Measurements from ENCODE around the gene PRICKLE4. TPM values are rescaled to one million over a fixed set of nuclear protein-coding genes. Genes with fewer than 3 reads are reported as not detected.
A peak's percentile ranks its signal among the peaks of the same experiment; 100 is the strongest.

Gene PRICKLE4
- total and polyA plus RNA-seq, 2 experiments from 2014 or later = 9.3 to 22.5 TPM

GRCh38 chr6:41823178-41823577, 42.6 kb downstream of the PRICKLE4 start:
- no peaks in the 10 kb centered on the region for H3K9me3 ChIP-seq (ENCODE audit: low read depth)
- peaks cover 9% of the 10 kb centered on the region for H3K4me1 ChIP-seq (ENCODE audit: low read depth)
- no peak for TF ChIP-seq CTCF (IDR thresholded peaks at IDR 0.05; ENCODE audit: low read depth, low read length)
- H3K27me3 ChIP-seq = no peaks in the 10 kb centered on the region
- no peaks in the 10 kb centered on the region for H3K36me3 ChIP-seq
- no peak for DNase-seq (ENCODE audit: low read depth in 1 of 2, low spot score in 1 of 2)
- no peak overlapping the region for H3K4me3 ChIP-seq
- H3K27ac ChIP-seq = no peak overlapping the region

- Histone ChIP-seq H3K36me3 (no peaks in the 10 kb centered on the region), H3K27me3 (no peaks in the 10 kb centered on the region), H3K4me3 (no peak overlapping the region), H3K4me1 (ENCODE audit: low read depth) (peaks cover 9% of the 10 kb centered on the region), H3K9me3 (ENCODE audit: low read depth) (no peaks in the 10 kb centered on the region), H3K27ac (no peak overlapping the region)
- TF ChIP-seq CTCF (IDR thresholded peaks at IDR 0.05; ENCODE audit: low read depth, low read length) = no peak
- DNase-seq (ENCODE audit: low read depth in 1 of 2, low spot score in 1 of 2) = peak in 1 of 2 donors; percentile 43
Observed at GRCh38 chr6:41824571-41825569, 44.3 kb downstream of the PRICKLE4 start.

- no peak overlapping the region for H3K27ac ChIP-seq
- peaks cover 9% of the 10 kb centered on the region for H3K4me1 ChIP-seq (ENCODE audit: low read depth)
- H3K9me3 ChIP-seq (ENCODE audit: low read depth) = no peaks in the 10 kb centered on the region
- H3K36me3 ChIP-seq = no peaks in the 10 kb centered on the region
- H3K27me3 ChIP-seq = no peaks in the 10 kb centered on the region
- TF ChIP-seq CTCF (IDR thresholded peaks at IDR 0.05; ENCODE audit: low read depth, low read length) = no peak
- H3K4me3 ChIP-seq = no peak overlapping the region
- DNase-seq (ENCODE audit: low read depth in 1 of 2, low spot score in 1 of 2) = no peak
Observed at GRCh38 chr6:41826343-41827022, 45.9 kb downstream of the PRICKLE4 start.

GRCh38 chr6:41832263-41832662, 51.7 kb downstream of the PRICKLE4 start:
- Histone ChIP-seq H3K27ac (no peak overlapping the region), H3K9me3 (ENCODE audit: low read depth) (no peaks in the 10 kb centered on the region), H3K4me1 (ENCODE audit: low read depth) (peaks cover 10% of the 10 kb centered on the region), H3K4me3 (no peak overlapping the region), H3K36me3 (no peaks in the 10 kb centered on the region), H3K27me3 (no peaks in the 10 kb centered on the region)
- TF ChIP-seq CTCF (IDR thresholded peaks at IDR 0.05; ENCODE audit: low read depth, low read length) = no peak
- no peak for DNase-seq (ENCODE audit: low read depth in 1 of 2, low spot score in 1 of 2)

GRCh38 chr6:41836022-41836659, 55.6 kb downstream of the PRICKLE4 start:
- no peaks in the 10 kb centered on the region for H3K27me3 ChIP-seq
- H3K27ac ChIP-seq = peak overlapping the region; percentile 3
- DNase-seq (ENCODE audit: low read depth in 1 of 2, low spot score in 1 of 2) = peak; percentile 5 to 19
- peaks cover 10% of the 10 kb centered on the region for H3K4me1 ChIP-seq (ENCODE audit: low read depth)
- no peak for TF ChIP-seq CTCF (IDR thresholded peaks at IDR 0.05; ENCODE audit: low read depth, low read length)
- no peaks in the 10 kb centered on the region for H3K36me3 ChIP-seq
- H3K9me3 ChIP-seq (ENCODE audit: low read depth) = no peaks in the 10 kb centered on the region
- no peak overlapping the region for H3K4me3 ChIP-seq
